ENCODE data around the gene SZRD1. TPM values are rescaled to one million over a fixed set of nuclear protein-coding genes. Genes with fewer than 3 reads are reported as not detected.

The SZRD1 gene
- total and polyA plus RNA-seq, 9 of the 15 experiments (the other 6 are each of a cell fraction or from before 2014, with no cell fraction given), result 3.9 to 149 (median 82.5) TPM

GRCh38 chr1:16434501-16434900 lies 67.5 kb downstream of the SZRD1 start (continued):
- TF ChIP-seq, protein P1, sequence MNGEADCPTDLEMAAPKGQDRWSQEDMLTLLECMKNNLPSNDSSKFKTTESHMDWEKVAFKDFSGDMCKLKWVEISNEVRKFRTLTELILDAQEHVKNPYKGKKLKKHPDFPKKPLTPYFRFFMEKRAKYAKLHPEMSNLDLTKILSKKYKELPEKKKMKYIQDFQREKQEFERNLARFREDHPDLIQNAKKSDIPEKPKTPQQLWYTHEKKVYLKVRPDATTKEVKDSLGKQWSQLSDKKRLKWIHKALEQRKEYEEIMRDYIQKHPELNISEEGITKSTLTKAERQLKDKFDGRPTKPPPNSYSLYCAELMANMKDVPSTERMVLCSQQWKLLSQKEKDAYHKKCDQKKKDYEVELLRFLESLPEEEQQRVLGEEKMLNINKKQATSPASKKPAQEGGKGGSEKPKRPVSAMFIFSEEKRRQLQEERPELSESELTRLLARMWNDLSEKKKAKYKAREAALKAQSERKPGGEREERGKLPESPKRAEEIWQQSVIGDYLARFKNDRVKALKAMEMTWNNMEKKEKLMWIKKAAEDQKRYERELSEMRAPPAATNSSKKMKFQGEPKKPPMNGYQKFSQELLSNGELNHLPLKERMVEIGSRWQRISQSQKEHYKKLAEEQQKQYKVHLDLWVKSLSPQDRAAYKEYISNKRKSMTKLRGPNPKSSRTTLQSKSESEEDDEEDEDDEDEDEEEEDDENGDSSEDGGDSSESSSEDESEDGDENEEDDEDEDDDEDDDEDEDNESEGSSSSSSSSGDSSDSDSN (IDR thresholded peaks at IDR 0.05; ENCODE audit: borderline replicate concordance in 1 of 2, low read depth in 2 of 2, low read length in 2 of 2), result no peak

- no peaks in the 10 kb centered on the region for H3K9me1 ChIP-seq (ENCODE audit: control insufficient read depth, insufficient read depth, low read length)
- WGBS (ENCODE audit: insufficient coverage, low coverage, missing lambda C conversion rate), result 22% methylated on average over 3 of the region's 3 CpGs
- intact Hi-C loops (cut with micrococcal nuclease) (no loop called here), in situ Hi-C loops (cut with MboI) (loop anchor here (25.0 kb wide), 1 partner anchor 425 kb away; no protein-coding TSS in a partner anchor)
- BruUV-seq (replicated peaks), result no TSS peak
- DNase-seq (ENCODE audit: extremely low read depth in 1 of 4, low spot score in 3 of 4) (peak in 2 of 4 experiments; percentile 18 to 27), ATAC-seq (no peak), FAIRE-seq (no peak)
- no peaks in the 10 kb centered on the region; the same call in 1 of the 2 replicates for H4K20me1 ChIP-seq (replicated peaks; ENCODE audit: control insufficient read depth, insufficient read depth, low read length)
- no peak within 1 kb of the TSS for H3K4me3 ChIP-seq
- no peaks in the 10 kb centered on the region for H3K27me3 ChIP-seq (ENCODE audit: control insufficient read depth in 2 of 2, insufficient read depth in 2 of 2, low read length in 2 of 2)
- H3K79me2 ChIP-seq (ENCODE audit: control insufficient read depth, insufficient read depth, low read length), result peaks cover 15% of the 10 kb centered on the region
- H3K27ac ChIP-seq (ENCODE audit: extremely low read depth, low read depth, low read length), result no peak within 1 kb of the TSS
- peaks cover 2% of the 10 kb centered on the region; the same call in 1 of the 3 replicates for H3K36me3 ChIP-seq (ENCODE audit: control insufficient read depth, insufficient read depth, low read length)
- POLR2A ChIA-PET, result interaction anchor here (0.5 to 0.6 kb wide), 2 partner anchors 13 to 191 kb away, joined by 3 to 4 read pairs; no protein-coding TSS in a partner anchor
- H3K4me1 ChIP-seq (replicated peaks in 1 of 2; ENCODE audit: control insufficient read depth in 2 of 2, insufficient read depth in 2 of 2, low read length in 2 of 2), result peaks cover 11 to 23% of the 10 kb centered on the region in 2 experiments; a peak in 4 of 5 replicates
- H3K9ac ChIP-seq (ENCODE audit: insufficient read depth in 1 of 2, low read depth in 2 of 2, low read length in 2 of 2), result no peak within 1 kb of the TSS; a peak in 1 of 4 replicates
- H3K9me3 ChIP-seq (replicated peaks; ENCODE audit: control insufficient read depth, insufficient read depth, low read depth, low read length), result no peaks in the 10 kb centered on the region
- 0 out of 2 replicates have a peak within 1 kb of the TSS, but pooled peaks have one; percentile 47 for H2AFZ ChIP-seq (ENCODE audit: low read depth, low read length)
- H3K4me2 ChIP-seq (ENCODE audit: insufficient read depth, low read length), result no peak within 1 kb of the TSS
- CTCF ChIA-PET (ENCODE audit: low intra/inter-chr PET ratio), result no interaction called here
- TF ChIP-seq GTF2A2 (tag; IDR thresholded peaks at IDR 0.05) (no peak), SMARCC2 (IDR thresholded peaks at IDR 0.05; ENCODE audit: low read depth) (no peak), PRPF4 (IDR thresholded peaks at IDR 0.05; ENCODE audit: insufficient read depth, low read depth, low read length, poor library complexity, severe bottlenecking) (no peak), EP300 (IDR thresholded peaks at IDR 0.05; ENCODE audit: low read length) (no peak), SIN3B (IDR thresholded peaks at IDR 0.05; ENCODE audit: low read depth) (no peak), CBX3 (IDR thresholded peaks at IDR 0.05; ENCODE audit: borderline replicate concordance in 1 of 2, low read length in 2 of 2) (no peak), CHD1 (IDR thresholded peaks at IDR 0.05; ENCODE audit: low read length) (no peak), PHB2 (IDR thresholded peaks at IDR 0.05; ENCODE audit: low read depth) (no peak), PHB (CRISPR knock-in tag; IDR thresholded peaks at IDR 0.05) (no peak), KLF13 (tag; IDR thresholded peaks at IDR 0.05; ENCODE audit: borderline replicate concordance, low read depth) (no peak), MBD2 (IDR thresholded peaks at IDR 0.05; ENCODE audit: borderline replicate concordance, low read depth) (no peak), TAL1 (IDR thresholded peaks at IDR 0.05) (no peak), DNMT1 (IDR thresholded peaks at IDR 0.05) (no peak), SRSF1 (IDR thresholded peaks at IDR 0.05; ENCODE audit: low read depth, low read length) (no peak)
- TF ChIP-seq, protein P2, sequence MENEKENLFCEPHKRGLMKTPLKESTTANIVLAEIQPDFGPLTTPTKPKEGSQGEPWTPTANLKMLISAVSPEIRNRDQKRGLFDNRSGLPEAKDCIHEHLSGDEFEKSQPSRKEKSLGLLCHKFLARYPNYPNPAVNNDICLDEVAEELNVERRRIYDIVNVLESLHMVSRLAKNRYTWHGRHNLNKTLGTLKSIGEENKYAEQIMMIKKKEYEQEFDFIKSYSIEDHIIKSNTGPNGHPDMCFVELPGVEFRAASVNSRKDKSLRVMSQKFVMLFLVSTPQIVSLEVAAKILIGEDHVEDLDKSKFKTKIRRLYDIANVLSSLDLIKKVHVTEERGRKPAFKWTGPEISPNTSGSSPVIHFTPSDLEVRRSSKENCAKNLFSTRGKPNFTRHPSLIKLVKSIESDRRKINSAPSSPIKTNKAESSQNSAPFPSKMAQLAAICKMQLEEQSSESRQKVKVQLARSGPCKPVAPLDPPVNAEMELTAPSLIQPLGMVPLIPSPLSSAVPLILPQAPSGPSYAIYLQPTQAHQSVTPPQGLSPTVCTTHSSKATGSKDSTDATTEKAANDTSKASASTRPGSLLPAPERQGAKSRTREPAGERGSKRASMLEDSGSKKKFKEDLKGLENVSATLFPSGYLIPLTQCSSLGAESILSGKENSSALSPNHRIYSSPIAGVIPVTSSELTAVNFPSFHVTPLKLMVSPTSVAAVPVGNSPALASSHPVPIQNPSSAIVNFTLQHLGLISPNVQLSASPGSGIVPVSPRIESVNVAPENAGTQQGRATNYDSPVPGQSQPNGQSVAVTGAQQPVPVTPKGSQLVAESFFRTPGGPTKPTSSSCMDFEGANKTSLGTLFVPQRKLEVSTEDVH (IDR thresholded peaks at IDR 0.05; ENCODE audit: low read depth, partially characterized antibody), result no peak
Measured at GRCh38 chr1:16436946-16437474, 70.0 kb downstream of the SZRD1 start, which contains the start of gene SPATA21. Gene SPATA21, minus strand, starts transcription at chr1:16437424. Its CDS starts 6,053 bp downstream, at chr1:16431371.
